Activated CD4-positive, alpha-beta T cell treated with anti-CD3 and anti-CD28 coated beads, Interleukin-2, Interleukin-6, amounts not matched to agents 100 ng/mL and 50 ng/mL, durations not matched to agents 16 hours and 8 hours (primary cell): ENCODE results near the gene PTH2.

Source experiments
- DNase-seq: peaks from one replicate; pipeline ENCODE4 v3.0.0-alpha.2; 2020

The PTH2 gene

GRCh38 chr19:49409441-49410029 lies 13.7 kb downstream of the PTH2 start:
- DNase-seq = peak; percentile 48

GRCh38 chr19:49408816-49409440 lies 14.3 kb downstream of the PTH2 start:
- no peak for DNase-seq

- no peak for DNase-seq
Measured at GRCh38 chr19:49407482-49408015, 15.7 kb downstream of the PTH2 start.

- DNase-seq = no peak
Measured at GRCh38 chr19:49407079-49407478, 16.2 kb downstream of the PTH2 start.

DNA sequence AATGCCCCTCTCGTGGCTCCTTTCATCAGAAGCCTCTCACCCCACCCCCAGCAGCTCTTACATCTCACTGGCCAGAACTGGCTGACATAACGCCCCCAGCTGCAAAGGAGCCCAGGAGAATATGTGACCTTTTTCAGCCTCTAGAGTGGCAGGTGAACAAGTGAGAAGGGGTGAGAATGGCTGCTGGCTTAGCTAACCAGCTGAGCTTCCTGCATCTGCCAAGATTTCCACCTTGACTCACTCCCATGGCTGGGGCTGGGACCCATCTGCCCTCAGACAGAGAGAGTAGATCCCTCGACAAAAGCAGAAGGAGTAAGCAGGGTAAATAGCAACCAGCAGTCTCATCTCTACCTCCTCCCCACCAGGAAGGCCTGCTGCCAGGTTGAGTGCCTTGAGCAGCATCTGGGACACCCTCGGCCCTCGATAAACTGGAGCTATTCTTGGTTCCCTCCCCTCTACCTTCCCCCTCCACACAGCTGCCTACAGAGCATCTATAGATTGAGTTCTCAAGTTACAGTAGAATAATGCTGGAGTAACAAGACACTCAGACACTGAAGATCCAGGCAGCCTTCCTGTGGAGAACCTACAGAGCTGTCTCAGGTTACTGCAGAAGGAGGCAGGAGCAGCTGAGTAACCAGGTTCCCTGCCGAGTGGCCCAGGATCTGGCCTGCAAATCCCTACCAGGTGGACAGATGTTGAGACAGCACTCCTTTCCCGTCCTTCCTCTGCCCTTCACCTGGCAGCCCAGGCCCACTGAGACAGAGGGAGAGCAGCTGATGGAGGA lies 19.6 kb downstream of the PTH2 start:
- no peak for DNase-seq

DNA sequence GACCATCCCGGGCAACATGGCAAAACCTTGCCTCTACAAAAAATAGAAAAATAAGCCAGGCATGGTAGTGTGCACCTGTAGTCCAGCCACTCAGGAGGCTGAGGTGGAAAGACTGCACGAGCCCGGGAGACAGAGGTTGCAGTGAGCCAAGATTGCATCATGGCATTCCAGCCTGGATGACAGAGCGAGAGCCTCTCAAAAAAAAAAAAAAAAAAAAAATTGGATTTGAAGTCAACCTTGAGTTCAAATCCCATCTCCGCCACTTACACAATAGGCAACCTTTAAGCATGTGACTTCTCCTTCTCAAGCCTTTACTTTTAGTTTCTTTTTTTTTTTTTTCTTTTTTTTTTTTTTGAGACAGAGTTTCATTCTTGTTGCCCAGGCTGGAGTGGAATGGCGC lies 23.2 kb downstream of the PTH2 start:
- no peak for DNase-seq

DNA sequence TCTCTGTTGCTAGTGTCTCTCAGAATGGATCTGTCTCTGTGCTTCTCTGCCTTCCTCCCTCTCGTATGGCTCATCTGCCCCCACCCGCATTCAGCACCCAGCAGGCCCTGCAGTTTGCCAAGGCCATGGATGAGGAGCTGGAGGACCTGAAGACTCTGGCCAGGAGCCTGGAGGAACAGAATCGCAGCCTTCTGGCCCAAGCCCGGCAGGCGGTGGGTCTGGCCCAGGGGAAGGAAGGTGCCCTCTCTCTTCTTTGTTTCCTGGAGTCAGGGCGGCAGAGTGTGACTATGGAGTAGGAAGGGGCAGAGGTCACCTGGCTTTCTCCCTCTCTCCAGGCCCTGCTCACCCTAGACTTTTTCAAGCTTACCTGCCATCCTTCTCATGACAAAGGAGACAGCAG lies 24.3 kb downstream of the PTH2 start:
- no peak for DNase-seq

DNA sequence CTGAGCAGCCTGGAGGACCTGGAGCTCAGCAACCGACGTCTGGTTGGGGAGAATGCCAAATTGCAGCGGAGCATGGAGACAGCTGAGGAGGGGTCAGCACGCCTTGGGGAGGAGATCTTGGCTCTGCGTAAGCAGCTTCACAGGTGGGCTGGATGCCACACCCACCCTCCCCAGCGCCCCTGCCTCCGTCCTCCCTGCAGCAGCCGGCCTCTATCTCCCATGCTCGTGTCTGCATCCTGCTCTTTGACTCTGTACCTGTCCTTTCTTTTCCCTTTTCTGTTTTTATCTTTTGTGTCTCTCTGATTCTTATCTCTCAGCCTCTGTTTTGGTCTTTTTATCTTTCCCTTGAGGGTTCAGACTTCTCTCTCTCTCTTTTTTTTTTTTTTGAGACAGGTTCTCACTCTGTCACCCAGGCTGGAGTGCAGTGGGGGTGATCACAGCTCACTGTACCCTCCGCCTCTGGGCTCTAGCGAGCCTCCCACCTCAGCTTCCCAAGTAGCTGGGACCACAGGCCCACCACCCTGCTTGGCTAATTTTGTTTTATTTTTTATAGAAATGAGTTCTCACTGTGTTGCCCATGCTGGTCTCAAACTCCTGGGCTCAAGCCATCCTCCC lies 25.1 kb downstream of the PTH2 start:
- no peak for DNase-seq

- no peak for DNase-seq
Measured at GRCh38 chr19:49396738-49397505, 26.3 kb downstream of the PTH2 start.

DNA sequence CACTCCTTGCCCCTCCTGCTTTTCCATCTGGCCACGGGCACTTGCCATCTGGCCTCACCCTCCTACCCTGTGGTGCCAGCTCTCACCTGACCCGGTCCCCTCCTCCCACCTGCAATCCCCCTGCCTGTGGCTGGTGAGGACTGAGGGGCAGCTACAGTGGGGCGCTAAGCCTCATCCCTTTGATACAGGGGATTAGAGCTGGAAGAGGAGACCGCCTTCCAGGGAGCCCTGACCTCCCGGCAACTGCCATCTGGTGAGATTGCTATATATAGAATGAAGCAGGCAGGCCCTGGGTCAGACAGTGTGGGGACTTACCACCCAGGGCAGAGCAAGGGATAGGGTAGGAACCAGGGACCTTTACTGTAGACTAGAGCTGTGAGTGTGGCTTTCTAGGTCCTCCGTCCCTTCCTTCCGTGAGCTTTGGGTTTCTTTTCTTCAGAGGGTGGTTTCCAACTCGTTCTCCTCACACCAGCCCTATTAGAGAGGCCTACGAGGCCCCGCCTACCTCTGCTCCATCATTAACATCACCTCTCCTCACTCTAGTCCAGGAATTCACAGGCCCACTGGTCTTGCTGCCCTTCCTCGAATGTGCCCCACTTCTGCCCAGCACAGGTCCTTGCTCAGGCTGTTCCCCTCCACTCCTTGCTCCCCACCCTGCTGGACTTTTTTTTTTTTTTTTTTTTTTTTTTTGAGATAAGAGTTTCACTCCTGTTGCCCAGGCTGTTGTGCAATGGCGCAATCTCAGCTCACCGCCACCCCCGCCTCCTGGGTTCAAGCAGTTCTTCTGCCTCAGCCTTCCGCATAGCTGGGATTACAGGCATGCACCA lies 27.4 kb downstream of the PTH2 start:
- DNase-seq = no peak

DNA sequence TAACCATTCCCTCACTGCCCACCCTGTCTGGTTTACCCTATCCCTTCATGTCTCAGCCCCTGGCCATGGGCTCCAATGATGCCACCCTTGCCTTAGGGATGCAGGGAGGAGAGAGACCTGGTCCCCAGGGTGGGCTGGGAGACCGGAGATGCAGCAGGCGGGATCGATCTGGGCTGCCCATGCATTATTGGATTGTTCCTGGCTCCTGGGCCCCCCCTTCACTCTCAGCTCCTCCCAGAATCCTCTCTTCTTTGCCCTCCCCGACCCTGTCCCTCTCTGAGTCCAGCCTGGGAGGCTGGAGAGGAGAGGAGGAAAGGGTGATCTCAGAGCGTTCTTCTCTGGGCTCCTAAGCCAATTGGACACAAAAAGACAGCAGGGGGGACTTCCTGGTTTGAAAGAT lies 29.4 kb downstream of the PTH2 start:
- DNase-seq = no peak

GRCh38 chr19:49391581-49392399 lies 31.5 kb downstream of the PTH2 start:
- DNase-seq = peak; percentile 85

GRCh38 chr19:49390929-49391359 lies 32.3 kb downstream of the PTH2 start:
- no peak for DNase-seq

DNA sequence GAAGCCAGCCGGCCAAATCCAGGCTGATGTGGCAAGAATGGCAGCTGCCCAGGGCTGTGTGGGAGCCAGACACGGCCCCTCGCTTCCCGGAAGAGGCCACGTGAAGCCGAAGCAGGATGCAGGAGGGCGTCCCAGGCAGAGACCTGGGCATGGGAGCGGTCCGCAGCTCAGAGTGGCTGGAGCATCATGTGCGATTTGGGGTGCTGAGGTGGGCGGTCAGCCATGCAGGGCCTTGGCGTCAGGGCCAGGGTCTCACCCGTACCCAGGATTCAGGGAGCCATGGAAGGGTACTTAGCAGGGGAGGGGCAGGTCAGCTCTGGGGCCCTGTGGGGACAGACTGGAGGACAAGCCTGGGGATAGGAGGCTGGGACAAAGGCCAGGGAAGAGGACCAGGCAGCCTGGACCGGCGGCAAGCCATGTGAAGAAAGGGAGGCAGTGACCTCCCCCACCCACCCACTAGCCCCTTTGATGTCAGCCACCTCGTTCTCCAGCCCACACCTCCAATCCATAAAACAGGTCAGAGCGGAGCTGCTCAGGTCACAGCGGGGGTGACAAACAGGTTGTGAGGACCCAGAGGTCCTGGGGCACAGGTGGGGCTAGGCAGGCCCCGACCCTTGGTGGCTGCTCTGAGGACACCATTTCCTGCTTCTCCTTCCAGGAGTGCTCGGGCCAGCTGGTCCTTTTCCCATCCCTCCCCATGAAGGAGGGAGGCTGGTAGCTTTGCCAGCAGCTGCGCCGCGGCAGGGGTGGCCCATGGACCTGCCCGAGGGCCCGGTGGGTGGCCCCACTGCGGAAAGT lies 32.9 kb downstream of the PTH2 start:
- DNase-seq = no peak

DNA sequence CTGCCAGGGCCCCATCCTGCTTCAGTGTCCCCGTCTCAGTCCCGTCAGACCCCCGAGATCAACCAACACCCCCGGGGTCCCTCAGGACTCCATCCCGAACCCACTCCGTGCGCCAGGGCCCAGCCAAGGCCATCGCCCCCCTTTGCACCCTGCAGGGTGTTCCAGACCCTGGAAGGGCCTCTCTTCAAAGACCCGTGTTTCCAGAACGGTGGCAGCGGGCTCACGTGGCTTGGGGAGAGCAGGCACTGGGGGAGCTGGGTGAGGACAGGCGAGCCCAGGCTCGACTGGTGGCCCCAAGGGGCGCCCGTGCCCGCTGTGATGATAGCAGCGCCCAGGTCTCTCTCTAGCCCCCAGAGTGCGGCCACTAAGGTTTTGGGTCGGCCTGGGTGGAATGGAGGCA lies 33.8 kb downstream of the PTH2 start:
- no peak for DNase-seq

DNA sequence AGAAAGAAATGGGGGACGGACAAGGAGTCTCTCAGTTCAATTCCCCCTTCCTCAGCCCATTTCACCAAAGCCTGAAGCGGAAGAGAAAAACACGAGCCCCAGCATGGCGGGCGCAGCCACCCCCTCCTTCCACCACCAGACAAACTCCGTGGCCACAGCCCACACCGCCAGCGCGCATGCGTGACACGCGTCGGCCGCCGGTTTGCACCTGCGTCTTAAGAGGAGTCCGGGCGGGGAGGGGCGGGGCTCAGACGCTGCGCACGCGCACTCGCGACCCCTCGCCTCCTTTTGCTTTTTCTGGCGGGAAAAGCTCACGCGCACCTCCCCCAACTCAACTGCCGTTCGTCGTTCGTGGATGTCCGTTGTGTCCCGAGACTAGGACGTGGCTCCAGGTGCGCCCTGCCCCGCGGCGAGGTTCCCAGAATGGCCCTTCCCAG lies 35.3 kb downstream of the PTH2 start, which contains the start of gene KASH5:
Gene KASH5 (plus strand): TSS at position 314 of the 437 bp plus-strand sequence. CDS start 2,635 bp downstream, outside the sequence.
- DNase-seq = peak; percentile 66

GRCh38 chr19:49383599-49383998 lies 39.6 kb downstream of the PTH2 start:
- no peak for DNase-seq

DNA sequence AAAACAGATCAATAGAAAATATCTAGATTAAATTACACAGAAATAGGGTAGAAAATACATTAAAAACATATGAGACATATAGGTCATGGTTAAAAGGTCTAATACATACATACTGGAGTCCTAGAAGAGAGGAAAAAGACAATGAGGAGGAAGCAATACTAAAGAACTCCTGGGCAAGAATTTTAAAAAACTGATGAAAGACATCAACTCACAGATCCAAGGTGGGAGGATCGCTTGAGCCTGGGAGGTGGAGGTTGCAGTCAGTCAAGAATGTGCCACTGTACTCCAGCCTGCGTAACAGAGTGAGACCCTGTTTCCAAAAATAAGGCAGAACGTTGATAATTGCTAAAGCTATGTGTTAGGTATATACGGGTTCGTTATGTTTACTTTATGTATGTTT lies 40.6 kb downstream of the PTH2 start:
- DNase-seq = no peak

- DNase-seq = no peak
Measured at GRCh38 chr19:49380391-49380790, 42.9 kb downstream of the PTH2 start.

GRCh38 chr19:49378512-49378911 lies 44.7 kb downstream of the PTH2 start:
- DNase-seq = no peak
